DMS153 treated with DMSO at 0.1 percent for 48 hours (cell line): Measurements from ENCODE around the gene FUNDC2.

Source experiments
- DNase-seq: peaks from one replicate; lab custom pipeline; 2025; ENCODE audit not compliant: unreplicated experiment; lab: John Stamatoyannopoulos, UW

The FUNDC2 gene

GRCh38 chrX:155069414-155069813, 42.8 kb downstream of the FUNDC2 start:
- no peak for DNase-seq

DNA sequence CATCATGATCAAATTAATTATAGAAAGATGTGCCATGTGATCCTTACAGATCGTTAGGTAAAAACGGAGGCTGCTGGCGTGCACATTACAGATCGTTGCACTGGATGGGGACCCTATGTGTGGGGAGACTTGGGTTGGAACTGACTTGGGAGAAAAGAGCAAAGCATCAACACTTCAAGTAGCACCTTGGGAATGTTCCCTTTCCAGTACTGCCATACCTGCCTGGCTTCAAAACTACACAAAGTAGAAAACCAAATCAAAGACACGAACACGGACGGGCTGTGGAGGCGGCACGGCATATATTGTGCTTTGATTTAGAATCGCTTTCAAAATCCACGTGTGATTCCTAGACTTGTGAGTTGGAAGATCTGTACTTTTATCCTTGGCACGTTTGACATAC, 43.4 kb downstream of the FUNDC2 start:
- no peak for DNase-seq

DNA sequence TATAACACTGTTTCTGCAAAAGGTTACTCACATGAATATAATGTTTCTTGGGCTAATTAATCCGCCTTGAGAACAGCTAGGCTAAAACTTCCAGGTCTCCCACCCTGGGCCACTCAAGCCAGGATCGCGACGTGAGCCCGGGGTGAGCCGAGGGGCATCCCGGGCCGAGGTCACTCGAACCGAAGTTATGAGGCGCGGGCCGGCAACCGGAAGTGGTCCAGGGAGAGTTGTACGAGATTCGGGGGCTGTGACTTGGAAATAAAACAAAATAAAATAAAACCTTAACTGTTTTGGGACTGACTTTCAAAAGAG, 44.0 kb downstream of the FUNDC2 start:
- DNase-seq = no peak

GRCh38 chrX:155070975-155071693, 44.5 kb downstream of the FUNDC2 start, which contains the start of the genes BRCC3, CMC4 and MTCP1:
Gene BRCC3 (plus strand): TSS chrX:155071508. CDS start chrX:155071528, 20 bp downstream.
Gene CMC4 (minus strand): TSS chrX:155071136. CDS start chrX:155064023, 7,113 bp downstream.
Gene MTCP1 (minus strand): TSS chrX:155071136. CDS start chrX:155066010, 5,126 bp downstream.
- peak; percentile 93 for DNase-seq

DNA sequence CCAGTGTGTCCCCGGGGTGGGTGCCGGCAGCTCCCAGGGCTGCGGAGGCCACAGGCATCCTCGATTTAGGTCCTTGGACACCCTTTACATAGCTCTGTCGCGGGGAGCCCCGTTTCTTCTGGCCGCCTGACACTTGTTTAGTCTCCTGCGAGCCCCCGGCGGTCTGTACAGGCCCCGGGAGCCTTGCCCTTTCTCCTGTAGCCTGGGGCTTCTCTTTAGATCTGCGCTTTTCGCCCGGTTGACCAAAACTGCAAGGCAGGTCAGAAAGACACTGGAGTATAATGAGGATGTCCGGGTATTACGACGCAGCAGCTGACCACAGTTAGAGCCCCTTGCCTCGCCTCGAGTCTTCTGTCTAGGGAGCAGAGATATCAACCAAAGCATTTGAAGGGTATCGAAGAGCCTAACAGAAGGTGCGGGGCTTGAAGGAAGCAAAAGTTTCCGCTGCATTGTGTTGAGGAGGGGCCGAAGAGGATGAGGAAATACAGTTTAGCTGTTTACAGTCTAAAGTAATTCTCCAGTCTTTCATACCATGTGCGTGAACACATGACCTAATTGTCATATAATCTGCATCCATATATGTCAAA, 45.1 kb downstream of the FUNDC2 start:
- DNase-seq = no peak

DNA sequence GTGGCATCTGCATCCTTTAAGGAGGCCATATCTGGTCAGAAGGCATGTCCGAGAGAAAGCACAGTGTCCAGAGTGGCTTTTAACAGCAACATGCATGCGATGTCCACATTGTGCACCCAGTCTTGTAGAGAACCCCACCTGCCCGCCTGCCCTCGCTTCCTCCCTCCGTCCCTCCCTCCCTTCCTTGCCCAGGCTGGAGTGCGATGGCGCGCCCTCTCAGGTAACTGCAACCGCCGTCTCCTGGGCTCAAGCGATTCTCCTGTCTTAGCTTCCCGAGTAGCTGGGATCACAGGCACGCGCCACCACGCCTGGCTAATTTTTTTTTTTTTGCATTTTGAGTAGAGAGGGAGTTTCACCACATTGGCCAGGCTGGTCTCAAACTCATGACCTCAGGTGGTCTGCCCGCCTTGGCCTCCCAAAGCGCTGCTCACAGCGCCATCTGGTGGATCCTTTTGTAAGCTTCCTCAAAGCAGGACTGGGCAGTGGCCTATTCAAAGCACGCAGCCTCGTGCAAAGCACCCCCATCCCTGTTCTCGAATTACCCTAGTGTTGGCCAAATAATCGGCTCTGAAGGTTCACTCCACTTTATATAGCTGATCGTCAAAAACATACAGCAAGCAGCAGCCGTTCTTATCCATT, 59.7 kb downstream of the FUNDC2 start:
- DNase-seq = no peak

- no peak for DNase-seq
Observed at GRCh38 chrX:155086961-155087735, 60.5 kb downstream of the FUNDC2 start.

DNA sequence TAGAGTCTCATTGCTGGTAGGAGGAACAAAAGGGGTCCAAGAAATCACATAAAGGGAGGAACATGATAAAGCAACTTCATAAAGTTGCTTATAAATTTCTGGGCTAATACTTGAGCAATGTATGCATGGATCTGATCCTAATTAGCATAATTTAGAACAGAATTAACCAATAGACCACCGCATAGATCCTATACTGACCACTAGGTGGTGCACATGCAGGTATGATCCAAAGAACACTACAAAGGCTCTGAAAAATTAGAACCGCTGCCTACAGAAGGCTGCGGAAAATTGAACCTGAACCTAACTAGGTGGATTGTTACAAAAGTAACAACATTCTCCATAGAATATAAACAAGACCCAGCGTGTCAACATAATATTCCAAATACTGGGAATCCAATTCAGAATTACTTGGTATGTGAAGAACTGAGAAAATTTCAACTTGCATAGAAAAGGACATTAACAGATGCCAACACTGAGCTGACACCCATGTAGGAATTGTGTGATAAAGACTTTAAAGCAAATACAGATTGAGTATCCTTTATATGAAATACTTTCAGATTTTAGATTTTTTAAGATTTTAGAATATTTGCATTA, 67.9 kb downstream of the FUNDC2 start:
- DNase-seq = peak; percentile 24

GRCh38 chrX:155105919-155106318, 79.3 kb downstream of the FUNDC2 start:
- no peak for DNase-seq

GRCh38 chrX:155108427-155108826, 81.8 kb downstream of the FUNDC2 start:
- no peak for DNase-seq
